ENCODE data around the gene SLC26A4. TPM values are rescaled to one million over a fixed set of nuclear protein-coding genes. Genes with fewer than 3 reads are reported as not detected.

Gene SLC26A4
- total and polyA plus RNA-seq, 2 donors (not counting 1 experiment from before 2014, with no cell fraction given) = 0.05 to 0.13 TPM

DNA sequence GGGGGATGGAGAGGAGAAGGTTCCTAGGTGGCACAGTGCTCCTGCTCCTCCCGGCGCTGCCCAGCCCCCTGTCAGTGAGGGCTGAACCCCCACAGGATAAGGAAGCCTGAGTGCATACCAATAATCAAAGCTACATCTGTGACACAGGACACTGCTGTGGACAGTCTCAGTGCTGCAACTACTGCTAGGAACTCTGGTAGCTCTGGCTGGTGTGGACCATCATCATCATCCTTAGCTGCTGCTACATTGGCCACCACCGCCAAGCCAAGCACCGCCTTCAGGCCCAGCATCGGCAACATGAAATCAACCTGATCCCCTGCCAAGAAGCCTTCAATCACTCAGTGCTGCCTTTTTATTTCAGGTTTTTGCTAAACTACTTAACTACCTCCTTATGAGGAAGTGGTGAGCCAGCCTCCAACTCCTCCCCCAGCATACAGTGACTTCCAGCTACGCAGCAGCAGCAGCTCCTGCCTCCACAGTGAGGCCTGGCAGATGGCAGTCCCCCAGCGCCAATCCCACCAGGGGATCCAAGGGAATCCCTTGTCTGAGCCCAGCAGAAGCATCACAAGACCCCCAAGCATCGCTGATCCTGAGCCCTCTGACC is 32.1 kb upstream of the SLC26A4 start:
- Mint-ChIP-seq H3K9me3 (ENCODE audit: insufficient read depth) (no peaks in the 10 kb centered on the region), H3K27me3 (no peaks in the 10 kb centered on the region), H3K4me3 (peak overlapping the region; percentile 40), H3K27ac (peak overlapping the region; percentile 85), H3K4me1 (peaks cover 33% of the 10 kb centered on the region)
- 50% methylated on average over 8 of the region's 8 CpGs for WGBS (ENCODE audit: insufficient coverage)
- TF ChIP-seq, protein P1, sequence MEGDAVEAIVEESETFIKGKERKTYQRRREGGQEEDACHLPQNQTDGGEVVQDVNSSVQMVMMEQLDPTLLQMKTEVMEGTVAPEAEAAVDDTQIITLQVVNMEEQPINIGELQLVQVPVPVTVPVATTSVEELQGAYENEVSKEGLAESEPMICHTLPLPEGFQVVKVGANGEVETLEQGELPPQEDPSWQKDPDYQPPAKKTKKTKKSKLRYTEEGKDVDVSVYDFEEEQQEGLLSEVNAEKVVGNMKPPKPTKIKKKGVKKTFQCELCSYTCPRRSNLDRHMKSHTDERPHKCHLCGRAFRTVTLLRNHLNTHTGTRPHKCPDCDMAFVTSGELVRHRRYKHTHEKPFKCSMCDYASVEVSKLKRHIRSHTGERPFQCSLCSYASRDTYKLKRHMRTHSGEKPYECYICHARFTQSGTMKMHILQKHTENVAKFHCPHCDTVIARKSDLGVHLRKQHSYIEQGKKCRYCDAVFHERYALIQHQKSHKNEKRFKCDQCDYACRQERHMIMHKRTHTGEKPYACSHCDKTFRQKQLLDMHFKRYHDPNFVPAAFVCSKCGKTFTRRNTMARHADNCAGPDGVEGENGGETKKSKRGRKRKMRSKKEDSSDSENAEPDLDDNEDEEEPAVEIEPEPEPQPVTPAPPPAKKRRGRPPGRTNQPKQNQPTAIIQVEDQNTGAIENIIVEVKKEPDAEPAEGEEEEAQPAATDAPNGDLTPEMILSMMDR (IDR thresholded peaks at IDR 0.05) = no peak
- Histone ChIP-seq H3K27ac (ENCODE audit: low read length in 2 of 2) (peak overlapping the region in 1 of 2 donors; percentile 25), H3K4me1 (ENCODE audit: control insufficient read depth in 2 of 2, insufficient read depth in 2 of 2, low read length in 2 of 2) (peaks cover 26 to 27% of the 10 kb centered on the region in 2 donors), H3K27me3 (replicated peaks in 1 of 4; ENCODE audit: control extremely low read depth in 1 of 4, control insufficient read depth in 3 of 4, insufficient read depth in 4 of 4, low read length in 3 of 4) (no peaks in the 10 kb centered on the region), H2AFZ (ENCODE audit: insufficient read depth, low read depth, low read length, poor library complexity, severe bottlenecking) (peak overlapping the region; percentile 76), H3K36me3 (replicated peaks in 1 of 2; ENCODE audit: control extremely low read depth in 1 of 2, control insufficient read depth in 1 of 2, extremely low read depth in 1 of 2, insufficient read depth in 2 of 2, low read length in 1 of 2) (no peaks in the 10 kb centered on the region), H3K4me3 (ENCODE audit: control extremely low read depth in 1 of 5, extremely low read depth in 1 of 5, insufficient read depth in 1 of 5, low read depth in 2 of 5, low read length in 4 of 5) (no peak overlapping the region), H3K4me2 (replicated peaks; ENCODE audit: low read depth, low read length, poor library complexity, severe bottlenecking) (peak overlapping the region; percentile 57), H3K79me2 (ENCODE audit: control insufficient read depth, insufficient read depth, low read length) (no peaks in the 10 kb centered on the region), H3K9me3 (ENCODE audit: control extremely low read depth in 1 of 3, control insufficient read depth in 2 of 3, insufficient read depth in 1 of 3, low read length in 2 of 3) (no peaks in the 10 kb centered on the region), H3K9ac (ENCODE audit: low read length) (peak overlapping the region; percentile 18), H4K20me1 (ENCODE audit: control insufficient read depth, insufficient read depth, low read length, poor library complexity, severe bottlenecking) (no peaks in the 10 kb centered on the region)
- ATAC-seq (ENCODE audit: low read depth) (peak; percentile 92), DNase-seq (peak; percentile 61)
- intact Hi-C loops (cut with micrococcal nuclease) = loop anchor here (5.0 kb wide), 1 partner anchor 34 kb away; the partner anchor contains the start of gene SLC26A4
- POLR2A ChIA-PET = interaction anchor here (1.2 kb wide), 1 partner anchor 10 kb away, joined by 4 read pairs; no protein-coding TSS in a partner anchor
- CTCF ChIA-PET = interaction anchor here (0.8 to 1.1 kb wide), 2 partner anchors 10 to 96 kb away, joined by 3 to 4 read pairs; no protein-coding TSS in a partner anchor

DNA sequence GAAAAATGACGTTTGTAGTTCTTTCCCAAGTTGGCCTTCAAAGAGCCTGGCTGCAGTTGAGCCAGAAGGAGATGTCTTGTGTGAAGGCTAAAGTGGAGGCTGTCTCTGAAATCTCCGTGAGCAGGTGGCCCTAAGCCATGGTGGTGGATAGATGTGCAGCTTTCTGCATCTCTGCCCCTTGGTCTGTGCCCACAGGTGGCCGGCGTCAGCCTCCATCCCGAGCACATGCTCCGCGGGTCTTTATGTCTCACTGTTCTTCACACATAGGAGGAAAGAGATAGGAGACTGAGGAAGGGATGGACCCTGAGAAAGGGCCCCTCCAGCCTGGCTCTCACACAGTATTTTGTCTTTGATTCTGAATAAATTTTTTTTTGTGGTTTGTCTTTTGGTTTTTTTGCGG is 30.3 kb upstream of the SLC26A4 start:
- Histone ChIP-seq H3K4me1 (ENCODE audit: control insufficient read depth in 2 of 2, insufficient read depth in 2 of 2, low read length in 2 of 2) (peaks cover 41% of the 10 kb centered on the region in 2 donors), H2AFZ (ENCODE audit: insufficient read depth, low read depth, low read length, poor library complexity, severe bottlenecking) (no peak overlapping the region), H3K27me3 (replicated peaks in 1 of 4; ENCODE audit: control extremely low read depth in 1 of 4, control insufficient read depth in 3 of 4, insufficient read depth in 4 of 4, low read length in 3 of 4) (no peaks in the 10 kb centered on the region), H3K4me2 (replicated peaks; ENCODE audit: low read depth, low read length, poor library complexity, severe bottlenecking) (no peak overlapping the region), H3K79me2 (ENCODE audit: control insufficient read depth, insufficient read depth, low read length) (no peaks in the 10 kb centered on the region), H3K9ac (ENCODE audit: low read length) (no peak overlapping the region), H3K4me3 (ENCODE audit: control extremely low read depth in 1 of 5, extremely low read depth in 1 of 5, insufficient read depth in 1 of 5, low read depth in 2 of 5, low read length in 4 of 5) (no peak overlapping the region), H3K36me3 (replicated peaks in 1 of 2; ENCODE audit: control extremely low read depth in 1 of 2, control insufficient read depth in 1 of 2, extremely low read depth in 1 of 2, insufficient read depth in 2 of 2, low read length in 1 of 2) (no peaks in the 10 kb centered on the region), H4K20me1 (ENCODE audit: control insufficient read depth, insufficient read depth, low read length, poor library complexity, severe bottlenecking) (no peaks in the 10 kb centered on the region), H3K27ac (ENCODE audit: low read length in 2 of 2) (no peak overlapping the region), H3K9me3 (ENCODE audit: control extremely low read depth in 1 of 3, control insufficient read depth in 2 of 3, insufficient read depth in 1 of 3, low read length in 2 of 3) (no peaks in the 10 kb centered on the region)
- ChIA-PET POLR2A (no interaction called here), CTCF (interaction anchor here (1.3 kb wide), 1 partner anchor 10 kb away, joined by 3 read pairs; no protein-coding TSS in a partner anchor)
- no peak for DNase-seq
- no peak for ATAC-seq (ENCODE audit: low read depth)
- H3K4me1 Mint-ChIP-seq = peaks cover 49% of the 10 kb centered on the region
- no peaks in the 10 kb centered on the region for H3K27me3 Mint-ChIP-seq
- no peak overlapping the region for H3K4me3 Mint-ChIP-seq
- H3K27ac Mint-ChIP-seq = no peak overlapping the region
- TF ChIP-seq, protein P1 (IDR thresholded peaks at IDR 0.05) = no peak
- TF ChIP-seq EZH2 (IDR thresholded peaks at IDR 0.05; ENCODE audit: borderline replicate concordance, insufficient read depth, low read depth, low read length, poor library complexity, severe bottlenecking) = no peak
- 100% methylated on average over 1 of the region's 8 CpGs for WGBS (ENCODE audit: insufficient coverage)
- intact Hi-C loops (cut with micrococcal nuclease) = no loop called here
- no peaks in the 10 kb centered on the region for H3K9me3 Mint-ChIP-seq (ENCODE audit: insufficient read depth)
